ENCODE data around the gene OR52K1. TPM values are rescaled to one million over a fixed set of nuclear protein-coding genes. Genes with fewer than 3 reads are reported as not detected.

OR52K1 gene
- total RNA-seq, 1 donor from 2014 or later: not detected

DNA sequence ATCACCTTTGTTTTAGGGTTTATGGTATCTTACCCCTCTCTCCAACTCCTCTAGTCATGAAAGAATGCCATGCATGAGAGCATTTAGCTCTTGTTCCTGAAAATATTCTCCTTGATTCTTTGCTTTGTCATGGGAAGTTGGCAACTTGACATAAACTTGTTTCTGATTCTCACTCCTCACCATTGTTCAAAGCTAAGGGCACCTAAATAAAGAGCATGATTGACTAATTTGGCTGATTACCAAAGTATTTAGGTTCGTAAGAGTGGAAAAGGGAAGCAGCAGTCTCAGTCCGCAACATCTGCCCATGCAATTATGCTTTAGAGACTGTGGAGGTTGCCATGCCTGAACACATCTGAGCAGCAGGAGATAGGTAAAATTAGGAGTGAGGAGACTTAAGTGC lies 26.4 kb downstream of the OR52K1 start:
- H3K36me3 Mint-ChIP-seq (ENCODE audit: insufficient read depth): no peaks in the 10 kb centered on the region
- no peak overlapping the region for H3K4me3 Mint-ChIP-seq (ENCODE audit: low read depth)
- H3K27me3 Mint-ChIP-seq: peaks cover 14% of the 10 kb centered on the region
- no peaks in the 10 kb centered on the region for H3K4me1 Mint-ChIP-seq (ENCODE audit: low read depth)
- no peak overlapping the region for H3K27ac Mint-ChIP-seq
- TF ChIP-seq CTCF (IDR thresholded peaks at IDR 0.05; ENCODE audit: unreplicated experiment): no peak
- H3K9me3 Mint-ChIP-seq (ENCODE audit: low read depth): peaks cover 10% of the 10 kb centered on the region
- DNase-seq (ENCODE audit: low spot score, unreplicated experiment): no peak

DNA sequence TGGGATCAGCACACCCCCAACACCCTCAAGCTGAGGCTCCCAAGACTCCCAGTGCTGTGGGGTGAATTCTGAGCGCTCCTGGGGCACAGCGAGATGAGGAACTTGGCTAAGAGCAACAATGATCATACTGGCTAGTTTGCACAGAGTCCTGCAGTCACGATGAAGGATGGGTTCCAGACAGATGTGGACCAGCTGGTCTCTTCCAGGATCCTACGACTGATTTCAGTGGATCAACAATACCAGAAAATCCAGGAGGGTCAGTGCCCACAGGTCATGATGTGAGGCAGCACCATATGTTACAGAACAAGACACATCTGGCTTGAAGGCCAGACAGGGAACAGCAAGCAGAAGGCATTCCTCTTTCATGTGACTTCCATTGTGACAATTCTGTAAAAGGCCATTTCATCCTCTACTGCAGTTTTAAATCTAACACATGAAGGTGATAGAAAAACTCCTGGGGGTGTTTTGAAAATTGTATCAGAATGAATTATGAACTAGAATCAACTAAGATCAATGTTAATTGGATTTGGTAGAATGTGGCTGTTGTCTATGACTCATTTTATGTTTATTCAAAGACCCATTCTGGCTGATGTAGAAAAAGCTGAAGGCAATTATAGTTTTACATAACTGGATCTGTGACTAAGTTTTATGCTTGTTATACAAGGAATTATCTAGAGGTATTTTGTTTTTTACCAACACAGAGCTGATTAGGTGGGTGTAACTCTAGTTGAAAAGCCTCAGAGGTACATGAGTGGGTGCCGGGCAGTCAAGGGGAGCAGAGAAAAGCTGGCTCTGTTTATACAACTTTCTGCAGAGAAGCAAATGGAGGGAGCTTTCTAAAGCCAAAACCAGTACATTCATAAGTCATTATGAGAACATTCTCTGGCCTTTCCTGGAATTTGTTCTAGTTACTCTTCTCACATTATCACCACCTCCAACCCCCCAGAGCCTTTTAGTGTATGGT lies 29.1 kb downstream of the OR52K1 start:
- Mint-ChIP-seq H3K4me3 (ENCODE audit: low read depth) (no peak overlapping the region), H3K27ac (no peak overlapping the region), H3K27me3 (peaks cover 17% of the 10 kb centered on the region), H3K36me3 (ENCODE audit: insufficient read depth) (no peaks in the 10 kb centered on the region), H3K9me3 (ENCODE audit: low read depth) (peaks cover 9% of the 10 kb centered on the region), H3K4me1 (ENCODE audit: low read depth) (no peaks in the 10 kb centered on the region)
- no peak for TF ChIP-seq CTCF (IDR thresholded peaks at IDR 0.05; ENCODE audit: unreplicated experiment)
- no peak for DNase-seq (ENCODE audit: low spot score, unreplicated experiment)

DNA sequence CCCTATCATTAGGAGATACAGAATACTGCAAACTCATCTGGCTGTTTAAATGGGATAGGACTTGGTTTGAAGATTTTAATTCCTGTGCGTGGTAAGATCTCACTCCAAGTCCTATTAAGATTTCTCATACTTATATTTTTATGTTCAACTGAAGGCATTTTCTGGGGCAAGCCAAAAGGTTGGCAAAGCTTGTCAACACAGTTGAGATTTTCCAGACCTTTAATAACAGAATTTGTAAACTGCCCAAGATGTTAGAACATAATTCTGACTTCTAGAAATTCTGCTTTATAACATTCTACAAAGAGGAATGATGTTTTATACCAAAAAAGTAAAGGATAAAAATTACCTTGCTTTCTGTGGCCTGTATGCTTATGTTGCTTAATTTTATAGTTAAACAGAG lies 31.8 kb downstream of the OR52K1 start:
- no peak for DNase-seq (ENCODE audit: low spot score, unreplicated experiment)
- TF ChIP-seq CTCF (IDR thresholded peaks at IDR 0.05; ENCODE audit: unreplicated experiment): no peak
- H3K4me3 Mint-ChIP-seq (ENCODE audit: low read depth): no peak overlapping the region
- H3K9me3 Mint-ChIP-seq (ENCODE audit: low read depth): no peaks in the 10 kb centered on the region
- H3K27me3 Mint-ChIP-seq: peaks cover 13% of the 10 kb centered on the region
- H3K36me3 Mint-ChIP-seq (ENCODE audit: insufficient read depth): no peaks in the 10 kb centered on the region
- H3K27ac Mint-ChIP-seq: no peak overlapping the region
- H3K4me1 Mint-ChIP-seq (ENCODE audit: low read depth): no peaks in the 10 kb centered on the region

DNA sequence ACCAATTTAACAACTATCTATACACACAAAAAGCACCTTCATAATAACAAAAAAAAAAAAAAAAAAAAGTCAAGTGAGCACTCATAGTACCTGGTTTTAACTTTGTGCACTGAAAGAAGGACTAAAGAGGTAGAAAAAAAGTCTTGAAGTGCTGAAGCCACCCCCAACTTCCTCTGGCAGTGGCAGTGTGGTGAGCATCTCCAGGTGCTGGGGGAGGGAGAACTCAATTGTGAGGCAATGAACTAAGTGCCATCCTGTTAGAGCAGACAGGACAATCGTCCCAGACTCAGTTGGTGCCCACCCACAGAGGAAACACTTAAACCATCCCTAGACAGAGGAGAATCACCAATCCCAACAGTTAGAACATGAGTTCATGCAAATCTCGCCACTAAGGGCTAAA lies 39.9 kb downstream of the OR52K1 start:
- no peaks in the 10 kb centered on the region for H3K9me3 Mint-ChIP-seq (ENCODE audit: low read depth)
- DNase-seq (ENCODE audit: low spot score, unreplicated experiment): no peak
- H3K27me3 Mint-ChIP-seq: peaks cover 7% of the 10 kb centered on the region
- H3K36me3 Mint-ChIP-seq (ENCODE audit: insufficient read depth): no peaks in the 10 kb centered on the region
- no peaks in the 10 kb centered on the region for H3K4me1 Mint-ChIP-seq (ENCODE audit: low read depth)
- H3K4me3 Mint-ChIP-seq (ENCODE audit: low read depth): no peak overlapping the region
- H3K27ac Mint-ChIP-seq: no peak overlapping the region
- TF ChIP-seq CTCF (IDR thresholded peaks at IDR 0.05; ENCODE audit: unreplicated experiment): no peak

- no peaks in the 10 kb centered on the region for H3K4me1 Mint-ChIP-seq (ENCODE audit: low read depth)
- no peak for DNase-seq (ENCODE audit: low spot score, unreplicated experiment)
- no peak overlapping the region for H3K4me3 Mint-ChIP-seq (ENCODE audit: low read depth)
- no peaks in the 10 kb centered on the region for H3K36me3 Mint-ChIP-seq (ENCODE audit: insufficient read depth)
- no peak overlapping the region for H3K27ac Mint-ChIP-seq
- no peaks in the 10 kb centered on the region for H3K9me3 Mint-ChIP-seq (ENCODE audit: low read depth)
- TF ChIP-seq CTCF (IDR thresholded peaks at IDR 0.05; ENCODE audit: unreplicated experiment): no peak
- peaks cover 9% of the 10 kb centered on the region for H3K27me3 Mint-ChIP-seq
These were observed 40.3 kb downstream of the OR52K1 start for GRCh38 chr11:4522752-4523151.
